Right lobe of liver (tissue), 6 donors: ENCODE data around the gene DTHD1. TPM values are rescaled to one million over a fixed set of nuclear protein-coding genes. Genes with fewer than 3 reads are reported as not detected.
A peak's percentile ranks its signal among the peaks of the same experiment; 100 is the strongest.

Source experiments
- ATAC-seq, 4 donors: fragments of 200-7000 bp; cut with Tn5 transposase; one replicate each; pipeline ENCODE4 v1.9.1; 2020; ENCODE audit warnings: mild to moderate bottlenecking in 4 of 4, moderate library complexity in 4 of 4
- DNase-seq, 3 donors: peaks; one replicate each; pipeline ENCODE4 v3.0.0-alpha.2; 2020
- H3K27ac ChIP-seq, 3 donors: fragments of 200-600 bp; one replicate each; pipeline ENCODE4 v1.8.0; 2022
- H3K27me3 ChIP-seq, 2 donors: fragments of 200-600 bp; one replicate each; pipeline ENCODE4 v1.8.0; 2022
- H3K36me3 ChIP-seq, 4 donors: fragments of 200-600 bp; sonication (generic) in 1 of 4; one replicate each; pipeline versions ENCODE4 v1.5.1 to v1.8.0; 2017 to 2022; ENCODE audit warnings: control low read depth in 1 of 4
- H3K4me1 ChIP-seq, 4 donors: fragments of 200-600 bp; sonication (generic) in 1 of 4; one replicate each; pipeline versions ENCODE4 v1.5.1 to v1.8.0; 2017 to 2022; ENCODE audit warnings: control low read depth in 1 of 4
- H3K4me3 ChIP-seq, 3 donors: fragments of 200-600 bp; one replicate each; pipeline ENCODE4 v1.8.0; 2022
- H3K9me3 ChIP-seq, 4 donors: fragments of 200-600 bp; sonication (generic) in 1 of 4; one replicate each; pipeline versions ENCODE4 v1.5.1 to v1.8.0; 2017 to 2022; ENCODE audit warnings: control low read depth in 1 of 4
- POLR2A ChIP-seq: fragments of 450-650 bp; IDR thresholded peaks from one replicate; pipeline ENCODE4 v1.6.1; 2017; ENCODE audit warnings: antibody characterized with exemption, mild to moderate bottlenecking
- WGBS: methylation state at CpG from one replicate; pipeline ENCODE4 v1.1.6; 2018; ENCODE audit warnings: low coverage, low lambda C conversion rate; ENCODE audit not compliant: insufficient coverage; ENCODE audit errors: missing lambda C conversion rate; 5-methylcytosine and 5-hydroxymethylcytosine counted together
- intact Hi-C, 2 donors: fragments of 100-400 bp; cut with DNase I; formaldehyde crosslinking; loops; one replicate each; pipeline versions ENCODE4 v1.11.2 to v1.14.1; 2022
- total RNA-seq, 6 experiments: library from RNA; depleted of rRNA in 2 of 6; stranded (reverse); fragments of >200 nt in 2 of 6; fragmentation: NEBNext Ultra II Directional in 3 of 6; extraction: Animal tissue kit (Norgen Biotek cat#: 25700) in 3 of 6; gene quantifications; one replicate each; pipeline versions ENCODE4 v1.1.0 to v1.2.4, GENCODE V29; 2016 to 2023
- TF ChIP-seq, protein P1 (sequence below), 4 donors: fragments of 200-600 bp in 3 of 4; fragments of 450-650 bp in 1 of 4; IDR thresholded peaks; one replicate each; pipeline versions ENCODE4 v1.5.1 to v1.8.0; 2016 to 2022; ENCODE audit warnings: antibody characterized with exemption in 4 of 4, mild to moderate bottlenecking in 2 of 4
- donor health status: DM: no; HTN: yes; CAD: no.
- donor health status: DM: no; HTN: no; CAD: no.
- donor health status: DM: no; HTN: no; CAD: no.
- donor health status: DM: no; HTN: yes; CAD: no.
- donor health status: DM: no; HTN: yes; CAD: no.

The DTHD1 gene
- total RNA-seq, 6 experiments from 2014 or later, result 0.07 to 0.12 (median 0.12) TPM; not detected in 2

DNA sequence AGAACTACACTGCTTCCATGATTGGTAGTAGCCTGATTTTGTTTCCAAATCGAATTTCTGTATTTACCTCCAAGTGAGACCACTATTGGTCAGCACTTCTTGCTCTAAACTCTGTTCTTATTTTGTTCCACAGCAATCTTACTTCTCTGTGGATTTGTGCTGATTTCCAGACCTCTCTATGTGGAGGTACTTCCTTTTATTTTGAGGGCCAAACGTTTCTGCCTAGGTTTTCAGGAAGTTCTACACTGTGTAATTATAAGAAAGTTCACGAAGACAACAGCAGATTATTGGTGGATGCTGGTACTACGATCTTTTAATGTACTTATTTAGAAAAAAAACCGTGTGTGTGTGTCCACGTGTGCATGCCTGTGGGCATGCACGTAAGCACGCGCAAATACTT lies 46.7 kb downstream of the DTHD1 start:
- TF ChIP-seq POLR2A, result no peak
- TF ChIP-seq, protein P1, sequence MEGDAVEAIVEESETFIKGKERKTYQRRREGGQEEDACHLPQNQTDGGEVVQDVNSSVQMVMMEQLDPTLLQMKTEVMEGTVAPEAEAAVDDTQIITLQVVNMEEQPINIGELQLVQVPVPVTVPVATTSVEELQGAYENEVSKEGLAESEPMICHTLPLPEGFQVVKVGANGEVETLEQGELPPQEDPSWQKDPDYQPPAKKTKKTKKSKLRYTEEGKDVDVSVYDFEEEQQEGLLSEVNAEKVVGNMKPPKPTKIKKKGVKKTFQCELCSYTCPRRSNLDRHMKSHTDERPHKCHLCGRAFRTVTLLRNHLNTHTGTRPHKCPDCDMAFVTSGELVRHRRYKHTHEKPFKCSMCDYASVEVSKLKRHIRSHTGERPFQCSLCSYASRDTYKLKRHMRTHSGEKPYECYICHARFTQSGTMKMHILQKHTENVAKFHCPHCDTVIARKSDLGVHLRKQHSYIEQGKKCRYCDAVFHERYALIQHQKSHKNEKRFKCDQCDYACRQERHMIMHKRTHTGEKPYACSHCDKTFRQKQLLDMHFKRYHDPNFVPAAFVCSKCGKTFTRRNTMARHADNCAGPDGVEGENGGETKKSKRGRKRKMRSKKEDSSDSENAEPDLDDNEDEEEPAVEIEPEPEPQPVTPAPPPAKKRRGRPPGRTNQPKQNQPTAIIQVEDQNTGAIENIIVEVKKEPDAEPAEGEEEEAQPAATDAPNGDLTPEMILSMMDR (IDR thresholded peaks at IDR 0.05), result no peak
- ATAC-seq (peak; percentile 14 to 61 (median 38)), DNase-seq (no peak)
- Histone ChIP-seq H3K36me3 (no peaks in the 10 kb centered on the region), H3K4me3 (no peak overlapping the region), H3K4me1 (no peaks in the 10 kb centered on the region), H3K27ac (no peak overlapping the region), H3K9me3 (no peaks in the 10 kb centered on the region), H3K27me3 (no peaks in the 10 kb centered on the region)
- intact Hi-C loops, result no loop called here
- 69% methylated on average over 9 of the region's 9 CpGs for WGBS

DNA sequence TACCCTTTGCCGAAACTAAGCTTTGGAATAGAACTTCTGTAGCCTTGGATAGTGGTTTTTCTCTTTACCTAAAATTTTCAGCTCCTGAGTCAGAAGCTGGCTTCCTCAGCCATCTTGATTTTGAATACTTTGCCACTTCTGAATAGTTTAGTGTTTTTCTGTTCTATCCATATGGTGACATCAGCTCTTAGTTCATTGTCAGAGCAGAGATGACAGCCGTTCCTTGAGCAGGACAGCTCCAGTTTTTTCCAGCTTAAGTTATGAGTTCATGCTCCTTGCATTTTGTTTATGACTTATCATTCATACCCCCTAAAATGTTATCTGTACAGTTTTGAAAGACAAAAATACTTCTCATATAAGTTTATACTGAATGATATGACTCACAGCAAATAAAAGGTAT lies 47.8 kb downstream of the DTHD1 start:
- TF ChIP-seq POLR2A, result no peak
- TF ChIP-seq, protein P1 (IDR thresholded peaks at IDR 0.05), result no peak
- no peaks in the 10 kb centered on the region for H3K9me3 ChIP-seq
- intact Hi-C loops, result no loop called here
- no peak for ATAC-seq
- no peaks in the 10 kb centered on the region for H3K27me3 ChIP-seq
- no peak overlapping the region for H3K27ac ChIP-seq
- no peaks in the 10 kb centered on the region for H3K4me1 ChIP-seq
- H3K36me3 ChIP-seq, result no peaks in the 10 kb centered on the region
- 81% methylated on average over 2 of the region's 2 CpGs for WGBS
- no peak for DNase-seq
- no peak overlapping the region for H3K4me3 ChIP-seq

DNA sequence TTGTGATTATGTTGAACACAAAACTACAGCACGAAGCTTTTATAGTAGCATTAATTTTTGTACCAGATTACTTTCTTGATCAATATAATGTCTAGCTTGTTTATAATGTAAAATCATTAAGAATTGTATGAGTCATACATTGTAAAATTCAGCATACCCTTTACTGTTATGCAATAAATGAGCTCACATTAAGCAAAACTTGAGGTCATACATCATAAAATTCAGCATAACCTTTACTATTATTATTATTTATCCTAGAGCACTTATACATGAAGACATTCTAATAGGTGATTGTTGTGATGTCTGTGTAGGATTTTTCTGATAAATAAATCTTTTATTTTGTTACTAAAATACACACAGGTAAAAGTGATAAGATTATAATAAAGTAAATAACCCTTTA lies 49.4 kb downstream of the DTHD1 start:
- Histone ChIP-seq H3K36me3 (no peaks in the 10 kb centered on the region), H3K27me3 (no peaks in the 10 kb centered on the region), H3K9me3 (no peaks in the 10 kb centered on the region), H3K4me1 (no peaks in the 10 kb centered on the region), H3K4me3 (no peak overlapping the region), H3K27ac (no peak overlapping the region)
- DNase-seq (no peak), ATAC-seq (no peak)
- TF ChIP-seq, protein P1 (IDR thresholded peaks at IDR 0.05), result no peak
- TF ChIP-seq POLR2A, result no peak
- intact Hi-C loops, result no loop called here
- 67% methylated on average over 1 of the region's 1 CpG for WGBS

DNA sequence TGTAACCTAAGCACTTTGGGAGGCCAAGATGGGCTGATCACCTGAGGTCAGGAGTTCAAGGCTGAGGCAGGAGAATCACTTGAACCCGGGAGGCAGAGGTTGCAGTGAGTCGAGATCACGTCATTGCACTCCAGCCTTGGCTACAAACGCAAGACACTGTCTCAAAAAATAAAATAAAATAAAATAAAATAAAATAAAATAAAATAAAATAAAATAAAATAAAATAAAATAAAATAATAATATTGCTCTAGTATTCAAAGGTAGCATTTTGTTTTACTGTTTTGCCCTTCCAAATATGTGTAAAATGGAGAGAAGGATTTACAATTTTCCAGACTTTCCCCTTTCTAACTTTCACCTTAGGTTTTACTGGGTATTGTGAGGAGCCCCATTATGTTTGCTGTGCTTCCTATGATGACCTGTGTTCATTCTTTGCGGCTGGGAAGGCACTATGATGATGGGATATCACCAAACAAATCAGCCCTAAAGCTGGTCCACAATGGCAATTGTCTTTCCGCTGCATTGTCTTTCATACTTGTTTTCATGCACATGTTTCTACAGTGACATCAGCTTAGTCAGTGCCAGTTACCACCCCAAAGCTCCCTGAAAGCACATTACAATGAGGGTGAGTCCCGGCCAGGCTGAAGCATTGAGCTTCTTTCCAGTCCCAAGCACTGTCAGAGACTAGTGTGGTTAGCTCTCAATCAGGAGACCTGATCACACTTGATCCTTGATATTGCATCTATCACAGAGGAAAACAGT lies 50.8 kb downstream of the DTHD1 start:
- ATAC-seq (no peak), DNase-seq (no peak)
- H3K27me3 ChIP-seq, result no peaks in the 10 kb centered on the region
- H3K27ac ChIP-seq, result no peak overlapping the region
- intact Hi-C loops, result no loop called here
- no peaks in the 10 kb centered on the region for H3K36me3 ChIP-seq
- no peaks in the 10 kb centered on the region for H3K4me1 ChIP-seq
- no peak overlapping the region for H3K4me3 ChIP-seq
- 87% methylated on average over 6 of the region's 7 CpGs for WGBS
- H3K9me3 ChIP-seq, result no peaks in the 10 kb centered on the region
- TF ChIP-seq, protein P1 (IDR thresholded peaks at IDR 0.05), result no peak
- TF ChIP-seq POLR2A, result no peak

DNA sequence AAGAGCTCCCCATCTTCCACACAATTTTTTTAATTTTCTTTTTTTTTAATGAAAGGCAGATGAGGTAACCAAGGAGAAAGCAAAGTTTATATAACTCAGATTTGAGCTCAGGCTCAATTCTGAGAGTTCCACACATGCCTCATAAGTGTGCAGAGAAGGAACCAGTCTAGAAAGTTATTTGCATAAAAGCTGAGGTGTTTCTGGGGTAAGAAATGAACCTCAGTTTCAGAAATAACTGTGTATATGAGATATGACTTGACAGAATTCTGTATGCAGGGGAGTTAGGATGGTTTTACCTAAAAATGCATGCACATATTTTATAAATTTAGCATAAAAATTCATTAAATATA lies 51.3 kb downstream of the DTHD1 start:
- no peaks in the 10 kb centered on the region for H3K36me3 ChIP-seq
- TF ChIP-seq POLR2A, result no peak
- TF ChIP-seq, protein P1 (IDR thresholded peaks at IDR 0.05), result no peak
- H3K27ac ChIP-seq, result no peak overlapping the region
- H3K4me1 ChIP-seq, result no peaks in the 10 kb centered on the region
- no peaks in the 10 kb centered on the region for H3K27me3 ChIP-seq
- intact Hi-C loops, result no loop called here
- no peak overlapping the region for H3K4me3 ChIP-seq
- ATAC-seq, result no peak
- DNase-seq, result no peak
- no peaks in the 10 kb centered on the region for H3K9me3 ChIP-seq
